ENCODE data around the gene LHFPL5. TPM values are rescaled to one million over a fixed set of nuclear protein-coding genes. Genes with fewer than 3 reads are reported as not detected.

LHFPL5 gene
- polyA plus RNA-seq, 1 donor (not counting 4 experiments of a cell fraction or from before 2014, with no cell fraction given), result not detected

DNA sequence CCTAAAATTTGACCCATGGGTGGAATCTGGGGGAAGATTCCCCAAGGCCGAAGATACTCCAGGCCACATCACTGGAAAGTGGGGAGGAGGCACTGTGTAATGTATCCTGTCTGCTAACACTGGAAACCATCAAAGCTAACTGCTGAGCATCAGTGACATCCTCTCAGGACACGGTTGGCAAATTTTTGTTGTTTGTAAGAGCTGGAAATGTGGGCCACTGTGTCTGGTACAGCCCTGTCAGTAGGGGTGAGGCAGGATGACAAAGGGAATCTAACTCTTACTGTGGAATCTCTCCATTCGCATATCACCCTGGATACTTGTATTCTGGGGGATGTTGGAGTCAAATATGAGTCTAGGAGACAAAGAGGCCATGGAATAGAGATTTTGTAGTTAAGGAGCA lies 45.7 kb upstream of the LHFPL5 start:
- no peak for TF ChIP-seq EZH2 (IDR thresholded peaks at IDR 0.05; ENCODE audit: low read length)
- TF ChIP-seq, protein P1, sequence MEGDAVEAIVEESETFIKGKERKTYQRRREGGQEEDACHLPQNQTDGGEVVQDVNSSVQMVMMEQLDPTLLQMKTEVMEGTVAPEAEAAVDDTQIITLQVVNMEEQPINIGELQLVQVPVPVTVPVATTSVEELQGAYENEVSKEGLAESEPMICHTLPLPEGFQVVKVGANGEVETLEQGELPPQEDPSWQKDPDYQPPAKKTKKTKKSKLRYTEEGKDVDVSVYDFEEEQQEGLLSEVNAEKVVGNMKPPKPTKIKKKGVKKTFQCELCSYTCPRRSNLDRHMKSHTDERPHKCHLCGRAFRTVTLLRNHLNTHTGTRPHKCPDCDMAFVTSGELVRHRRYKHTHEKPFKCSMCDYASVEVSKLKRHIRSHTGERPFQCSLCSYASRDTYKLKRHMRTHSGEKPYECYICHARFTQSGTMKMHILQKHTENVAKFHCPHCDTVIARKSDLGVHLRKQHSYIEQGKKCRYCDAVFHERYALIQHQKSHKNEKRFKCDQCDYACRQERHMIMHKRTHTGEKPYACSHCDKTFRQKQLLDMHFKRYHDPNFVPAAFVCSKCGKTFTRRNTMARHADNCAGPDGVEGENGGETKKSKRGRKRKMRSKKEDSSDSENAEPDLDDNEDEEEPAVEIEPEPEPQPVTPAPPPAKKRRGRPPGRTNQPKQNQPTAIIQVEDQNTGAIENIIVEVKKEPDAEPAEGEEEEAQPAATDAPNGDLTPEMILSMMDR (optimal IDR thresholded peaks at IDR 0.05 in 1 of 3, IDR thresholded peaks at IDR 0.05 in 1 of 3, conservative IDR thresholded peaks at IDR 0.05 in 1 of 3; ENCODE audit: extremely low read depth in 1 of 3, insufficient read depth in 2 of 3, low read length in 3 of 3), result no peak
- H3K9ac ChIP-seq (ENCODE audit: control insufficient read depth, extremely low read depth, insufficient read depth, low read length), result no peak overlapping the region
- no peak overlapping the region for H3K27ac ChIP-seq (ENCODE audit: control insufficient read depth, insufficient read depth, low read length)
- no peaks in the 10 kb centered on the region for H4K20me1 ChIP-seq (ENCODE audit: control insufficient read depth, extremely low read depth, insufficient read depth, low read length)
- H3K4me3 ChIP-seq (ENCODE audit: control insufficient read depth in 2 of 3, extremely low read depth in 1 of 3, insufficient read depth in 2 of 3, low read depth in 1 of 3, low read length in 3 of 3), result no peak overlapping the region
- no peak for DNase-seq (ENCODE audit: low read depth, low spot score)
- H3K79me2 ChIP-seq (ENCODE audit: control insufficient read depth, insufficient read depth, low read length), result no peaks in the 10 kb centered on the region
- H3K36me3 ChIP-seq (ENCODE audit: control insufficient read depth in 2 of 2, extremely low read depth in 1 of 2, insufficient read depth in 2 of 2, low read length in 2 of 2), result no peaks in the 10 kb centered on the region
- dilution Hi-C loops (cut with MboI; ENCODE audit: extremely low pct_ligation_motif_present, low sequenced_read_pairs), result no loop called here
- no peak overlapping the region for H2AFZ ChIP-seq (ENCODE audit: control insufficient read depth, low read length)
- H3K27me3 ChIP-seq (ENCODE audit: control insufficient read depth, extremely low read depth, insufficient read depth, low read length), result peaks cover 12% of the 10 kb centered on the region
- no peaks in the 10 kb centered on the region for H3K9me1 ChIP-seq (ENCODE audit: control insufficient read depth, extremely low read depth, insufficient read depth, low read length)
- no peak for FAIRE-seq
- peaks cover 5% of the 10 kb centered on the region for H3K4me1 ChIP-seq (ENCODE audit: control insufficient read depth, extremely low read depth, insufficient read depth, low read length)
- H3K9me3 ChIP-seq (ENCODE audit: control insufficient read depth, low read depth, low read length), result no peaks in the 10 kb centered on the region
- no peak overlapping the region for H3K4me2 ChIP-seq (ENCODE audit: control insufficient read depth, extremely low read depth, insufficient read depth, low read depth, low read length)

DNA sequence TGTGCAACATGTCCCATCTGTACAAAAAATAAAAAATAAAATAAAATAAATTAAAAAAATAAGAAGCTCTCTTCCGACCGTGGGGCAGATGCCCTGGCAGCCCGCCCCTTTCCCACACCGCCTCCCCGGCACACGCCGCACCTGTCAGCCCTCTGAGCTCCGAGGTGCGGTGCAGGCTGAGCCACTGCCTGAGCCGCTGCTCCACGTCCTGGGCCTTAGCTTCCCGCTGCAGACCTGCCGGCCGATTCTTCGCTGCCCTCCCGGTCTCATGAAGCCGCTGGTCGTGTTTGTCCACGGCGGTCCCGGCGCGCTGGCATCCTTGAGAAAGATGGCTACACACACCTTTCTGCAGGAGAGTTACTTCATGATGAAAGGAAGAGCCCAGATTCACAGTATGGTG lies 39.4 kb upstream of the LHFPL5 start:
- no peak for FAIRE-seq
- no peaks in the 10 kb centered on the region for H3K79me2 ChIP-seq (ENCODE audit: control insufficient read depth, insufficient read depth, low read length)
- H4K20me1 ChIP-seq (ENCODE audit: control insufficient read depth, extremely low read depth, insufficient read depth, low read length), result no peaks in the 10 kb centered on the region

More for the DNA sequence above, 39.4 kb upstream of the LHFPL5 start:
- dilution Hi-C loops (cut with MboI; ENCODE audit: extremely low pct_ligation_motif_present, low sequenced_read_pairs), result no loop called here
- no peak for DNase-seq (ENCODE audit: low read depth, low spot score)
- TF ChIP-seq EZH2 (IDR thresholded peaks at IDR 0.05; ENCODE audit: low read length), result no peak
- TF ChIP-seq, protein P1 (optimal IDR thresholded peaks at IDR 0.05 in 1 of 3, IDR thresholded peaks at IDR 0.05 in 1 of 3, conservative IDR thresholded peaks at IDR 0.05 in 1 of 3; ENCODE audit: extremely low read depth in 1 of 3, insufficient read depth in 2 of 3, low read length in 3 of 3), result no peak
- no peaks in the 10 kb centered on the region for H3K9me1 ChIP-seq (ENCODE audit: control insufficient read depth, extremely low read depth, insufficient read depth, low read length)
- H3K27me3 ChIP-seq (ENCODE audit: control insufficient read depth, extremely low read depth, insufficient read depth, low read length), result peaks cover 21% of the 10 kb centered on the region
- peaks cover 6% of the 10 kb centered on the region for H3K4me1 ChIP-seq (ENCODE audit: control insufficient read depth, extremely low read depth, insufficient read depth, low read length)
- H3K4me2 ChIP-seq (ENCODE audit: control insufficient read depth, extremely low read depth, insufficient read depth, low read depth, low read length), result no peak overlapping the region
- H3K27ac ChIP-seq (ENCODE audit: control insufficient read depth, insufficient read depth, low read length), result no peak overlapping the region
- H3K36me3 ChIP-seq (ENCODE audit: control insufficient read depth in 2 of 2, extremely low read depth in 1 of 2, insufficient read depth in 2 of 2, low read length in 2 of 2), result no peaks in the 10 kb centered on the region
- H3K9me3 ChIP-seq (ENCODE audit: control insufficient read depth, low read depth, low read length), result no peaks in the 10 kb centered on the region
- no peak overlapping the region for H3K9ac ChIP-seq (ENCODE audit: control insufficient read depth, extremely low read depth, insufficient read depth, low read length)
- H2AFZ ChIP-seq (ENCODE audit: control insufficient read depth, low read length), result no peak overlapping the region
- H3K4me3 ChIP-seq (ENCODE audit: control insufficient read depth in 2 of 3, extremely low read depth in 1 of 3, insufficient read depth in 2 of 3, low read depth in 1 of 3, low read length in 3 of 3), result no peak overlapping the region

All from keratinocyte (primary cell).